DMS153 treated with DMSO at 0.1 percent for 48 hours (cell line): ENCODE results near the gene CGB3.

Experiments used
- DNase-seq: peaks from one replicate; lab custom pipeline; 2025; ENCODE audit not compliant: unreplicated experiment; lab: John Stamatoyannopoulos, UW

CGB3 gene

DNA sequence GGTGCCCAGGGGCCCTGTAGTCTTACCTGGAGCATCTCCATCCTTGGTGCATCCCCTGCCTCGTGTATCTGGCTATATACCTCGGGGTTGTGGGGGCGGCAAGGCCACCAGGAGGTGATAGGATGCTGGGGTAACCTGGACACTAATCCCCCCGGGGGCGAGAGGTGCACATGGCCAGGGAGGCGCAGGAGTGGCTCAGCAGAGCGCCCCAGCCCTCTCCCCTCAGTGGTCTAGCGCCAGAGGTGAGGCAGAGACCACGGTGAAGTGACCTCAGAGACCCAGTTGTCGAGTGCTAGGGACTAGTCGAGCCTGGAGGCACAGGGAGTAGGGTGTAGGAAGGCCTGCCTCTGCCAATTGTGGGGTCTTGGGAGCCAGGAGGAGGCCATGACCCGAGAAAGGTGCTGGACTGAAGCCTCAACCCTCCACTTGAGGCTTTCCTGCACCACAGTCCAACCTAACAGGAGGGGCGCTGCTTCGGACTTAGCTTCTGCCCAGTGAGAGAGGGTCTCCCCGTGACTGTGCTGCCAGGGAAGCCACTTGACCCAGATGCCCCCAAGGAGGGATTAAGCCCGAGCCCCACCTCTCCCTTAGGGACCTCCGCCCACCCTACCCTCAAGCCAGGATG is 7.0 kb downstream of the CGB3 start, which contains the start of gene LHB:
Gene LHB, minus strand, starts transcription at position 51 of the 625 bp plus-strand sequence. Its CDS starts 10 bp downstream, at position 41.
- DNase-seq, result no peak

DNA sequence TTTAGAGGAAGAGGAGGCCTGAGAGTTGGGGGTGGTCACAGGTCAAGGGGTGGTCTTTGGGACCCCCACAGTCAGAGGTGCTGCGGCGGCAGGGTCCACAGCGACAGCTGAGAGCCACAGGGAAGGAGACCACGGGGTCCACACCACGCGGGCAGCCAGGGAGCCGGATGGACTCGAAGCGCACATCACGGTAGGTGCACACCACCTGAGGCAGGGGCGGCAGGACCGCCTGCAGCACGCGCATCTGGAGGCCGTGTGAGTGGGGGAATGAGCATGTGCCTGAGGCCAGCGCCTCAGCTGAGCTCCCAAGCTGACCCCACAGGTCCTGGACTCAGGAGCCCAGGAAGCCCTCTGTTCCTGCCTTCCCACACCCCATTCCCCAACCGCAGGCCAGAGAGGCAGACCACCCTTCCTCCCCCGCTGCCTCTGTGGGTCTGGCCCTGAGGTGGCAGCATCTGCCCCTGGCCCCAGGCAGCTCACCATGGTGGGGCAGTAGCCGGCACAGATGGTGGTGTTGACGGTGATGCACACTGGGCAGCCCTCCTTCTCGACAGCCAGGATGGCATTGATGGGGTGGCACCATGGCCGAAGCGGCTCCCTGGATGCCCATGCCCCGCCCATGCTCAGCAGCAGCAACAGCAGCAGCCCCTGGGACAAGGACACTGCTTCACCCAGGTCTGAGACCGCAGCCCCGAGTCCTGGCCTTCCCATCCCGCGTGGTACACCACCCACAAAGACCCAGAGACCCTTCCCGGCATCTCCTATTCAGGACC is 7.9 kb downstream of the CGB3 start:
- DNase-seq, result no peak

DNA sequence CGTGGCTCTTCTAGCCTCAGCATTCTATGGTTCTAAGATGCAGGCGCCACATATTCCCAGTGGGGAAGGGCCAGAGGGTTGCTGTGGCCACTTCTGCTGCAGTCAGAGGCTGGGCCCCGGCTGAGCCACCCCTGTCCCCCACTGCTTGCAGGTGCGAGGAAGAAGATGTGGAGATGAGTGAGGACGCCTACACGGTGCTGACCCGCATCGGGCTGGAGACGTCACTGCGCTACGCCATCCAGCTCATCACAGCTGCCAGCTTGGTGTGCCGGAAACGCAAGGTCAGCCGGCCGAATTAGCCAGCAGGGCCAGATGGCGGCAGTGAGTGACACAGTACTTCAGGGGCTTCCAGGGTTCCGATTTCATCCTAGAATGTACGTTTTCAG is 9.3 kb downstream of the CGB3 start:
- no peak for DNase-seq

DNA sequence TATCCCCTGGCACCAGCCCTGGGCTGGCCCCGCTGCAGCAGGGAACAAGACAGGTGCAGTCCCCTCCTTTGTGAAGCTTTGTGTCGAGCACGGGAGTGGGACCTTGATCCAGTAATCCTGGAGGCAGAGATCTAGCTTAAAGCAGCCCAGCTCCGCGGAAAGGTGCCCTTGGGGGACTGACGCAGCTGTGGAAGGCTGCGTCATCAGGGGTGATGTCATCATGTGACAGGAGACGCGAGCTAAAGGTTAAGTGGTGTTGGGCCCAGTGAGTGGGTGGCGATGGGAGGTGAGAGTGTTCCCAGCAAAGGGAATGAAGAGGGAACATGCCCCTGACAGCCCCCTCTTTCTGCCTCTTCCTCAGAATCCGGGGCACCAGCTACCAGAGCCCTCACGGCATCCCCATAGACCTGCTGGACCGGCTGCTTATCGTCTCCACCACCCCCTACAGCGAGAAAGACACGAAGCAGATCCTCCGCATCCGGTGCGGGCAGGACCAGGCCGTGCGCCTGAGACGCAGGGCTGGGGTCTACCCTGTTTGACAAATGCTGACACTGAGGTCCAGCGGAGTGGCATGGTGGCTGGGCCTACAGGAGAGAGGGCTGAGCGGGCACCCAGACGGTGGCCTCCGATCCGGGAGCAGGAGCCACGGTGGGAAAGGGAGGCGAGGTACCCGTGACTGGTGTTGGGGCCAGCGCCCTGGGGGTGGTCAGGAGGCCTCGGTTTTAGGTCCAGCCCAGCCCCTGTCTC is 9.8 kb downstream of the CGB3 start:
- DNase-seq, result no peak

DNA sequence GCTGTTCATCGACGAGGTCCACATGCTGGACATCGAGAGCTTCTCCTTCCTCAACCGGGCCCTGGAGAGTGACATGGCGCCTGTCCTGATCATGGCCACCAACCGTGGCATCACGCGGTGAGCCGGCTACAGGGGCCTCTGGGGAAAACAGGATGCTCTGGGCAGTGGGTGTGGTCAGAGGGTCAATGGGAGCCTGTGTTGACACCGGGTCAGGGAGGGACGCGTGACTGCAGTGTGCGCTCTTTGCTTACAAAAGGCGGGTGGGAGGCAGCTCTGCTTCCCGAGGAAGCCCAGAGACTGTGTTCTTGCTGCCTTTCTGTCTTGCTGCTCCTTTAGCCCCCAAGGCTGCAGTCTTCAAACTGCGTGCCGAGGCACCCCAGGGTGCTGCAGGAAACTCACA is 12.9 kb downstream of the CGB3 start:
- no peak for DNase-seq

DNA sequence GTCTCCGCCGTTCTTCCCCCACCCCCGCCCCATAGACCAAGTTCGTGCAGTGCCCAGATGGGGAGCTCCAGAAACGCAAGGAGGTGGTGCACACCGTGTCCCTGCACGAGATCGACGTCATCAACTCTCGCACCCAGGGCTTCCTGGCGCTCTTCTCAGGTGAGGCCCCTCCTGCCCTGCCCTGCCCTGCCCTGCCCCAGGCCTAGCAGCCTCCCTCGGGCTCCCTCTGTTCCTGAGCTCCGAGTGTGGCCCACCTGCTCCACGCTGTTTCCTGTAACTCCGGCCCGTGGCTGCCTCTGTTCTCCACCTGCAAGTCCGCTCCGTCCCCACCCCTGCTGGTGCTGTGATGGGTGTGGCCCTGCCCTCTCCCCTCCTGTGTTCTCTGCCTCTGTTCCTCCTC is 13.7 kb downstream of the CGB3 start:
- no peak for DNase-seq

DNA sequence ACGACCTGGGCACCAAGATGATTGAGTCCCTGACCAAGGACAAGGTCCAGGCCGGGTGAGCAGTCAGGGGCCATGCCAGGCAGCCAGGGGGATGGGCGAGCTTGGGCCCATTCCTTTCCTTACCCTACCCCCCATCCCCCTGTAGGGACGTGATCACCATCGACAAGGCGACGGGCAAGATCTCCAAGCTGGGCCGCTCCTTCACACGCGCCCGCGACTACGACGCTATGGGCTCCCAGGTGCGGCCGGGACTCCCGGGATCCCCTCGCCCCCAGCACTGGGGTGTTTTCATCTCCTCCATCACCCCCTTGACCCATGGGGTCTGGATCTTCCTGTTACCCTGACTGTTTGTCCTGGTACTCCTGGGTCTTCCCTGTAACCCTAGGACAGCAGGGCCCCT is 14.3 kb downstream of the CGB3 start:
- DNase-seq, result no peak

DNA sequence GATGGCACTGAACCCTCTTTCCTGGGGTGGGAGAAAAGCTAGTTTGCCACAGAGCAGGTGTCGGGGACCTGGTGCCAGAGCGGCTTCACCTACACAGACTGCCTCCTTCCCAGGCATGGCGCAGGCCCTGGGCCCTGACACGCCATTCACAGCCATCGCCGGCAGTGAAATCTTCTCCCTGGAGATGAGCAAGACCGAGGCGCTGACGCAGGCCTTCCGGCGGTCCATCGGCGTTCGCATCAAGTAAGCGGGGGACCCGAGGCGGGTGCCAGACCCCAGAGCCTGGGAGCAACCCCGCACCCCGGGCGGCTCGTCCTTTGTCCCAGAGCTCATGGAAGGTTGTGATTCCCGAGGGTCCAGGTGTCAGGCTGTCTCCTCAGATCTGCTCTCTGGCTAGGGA is 17.2 kb downstream of the CGB3 start:
- no peak for DNase-seq

DNA sequence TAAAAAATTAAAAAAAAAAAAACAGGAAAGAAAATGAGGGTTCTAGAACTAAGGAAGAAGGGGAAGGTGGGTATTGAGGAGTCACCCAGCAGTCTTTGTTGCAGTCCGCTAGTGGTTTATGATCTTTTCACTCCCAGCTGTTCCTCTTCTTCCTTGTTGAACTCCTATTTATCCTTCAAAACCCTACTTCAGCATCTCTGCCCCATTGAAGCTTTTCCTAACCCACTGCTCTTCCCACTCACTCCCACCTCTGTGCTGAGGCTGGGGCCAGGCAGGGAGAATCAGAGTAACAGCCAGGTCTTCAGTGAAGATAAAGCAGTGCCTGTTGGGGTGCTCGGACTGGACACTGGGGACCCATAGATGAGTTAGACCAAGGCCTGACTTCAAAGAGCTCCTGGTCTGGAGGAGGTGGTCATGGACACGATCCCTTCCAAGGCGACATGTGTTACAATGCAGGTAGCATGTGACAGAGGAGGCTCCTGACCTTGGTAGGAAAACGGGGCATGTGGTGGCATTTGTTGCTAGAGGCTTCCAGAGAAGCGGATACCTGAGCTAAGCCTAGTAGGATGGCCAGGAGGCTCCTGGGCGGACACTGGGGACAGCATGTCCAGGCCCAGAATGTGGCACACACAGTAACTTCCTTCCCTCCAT is 19.0 kb downstream of the CGB3 start:
- no peak for DNase-seq

DNA sequence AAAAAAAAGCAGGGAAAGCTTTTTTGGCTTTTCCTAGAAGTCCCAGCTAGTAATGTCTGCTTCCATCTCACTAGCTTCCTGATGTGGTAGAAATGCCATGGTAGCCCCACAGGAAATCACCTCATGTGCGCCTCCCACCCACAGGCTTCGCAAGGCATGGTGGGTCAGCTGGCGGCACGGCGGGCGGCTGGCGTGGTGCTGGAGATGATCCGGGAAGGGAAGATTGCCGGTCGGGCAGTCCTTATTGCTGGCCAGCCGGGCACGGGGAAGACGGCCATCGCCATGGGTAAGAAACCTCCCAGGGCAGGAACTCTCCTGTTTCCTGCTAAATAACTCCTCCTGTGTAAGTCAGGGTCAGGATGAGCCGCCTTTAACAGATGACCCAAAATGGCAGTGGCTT is 20.0 kb downstream of the CGB3 start:
- no peak for DNase-seq

DNA sequence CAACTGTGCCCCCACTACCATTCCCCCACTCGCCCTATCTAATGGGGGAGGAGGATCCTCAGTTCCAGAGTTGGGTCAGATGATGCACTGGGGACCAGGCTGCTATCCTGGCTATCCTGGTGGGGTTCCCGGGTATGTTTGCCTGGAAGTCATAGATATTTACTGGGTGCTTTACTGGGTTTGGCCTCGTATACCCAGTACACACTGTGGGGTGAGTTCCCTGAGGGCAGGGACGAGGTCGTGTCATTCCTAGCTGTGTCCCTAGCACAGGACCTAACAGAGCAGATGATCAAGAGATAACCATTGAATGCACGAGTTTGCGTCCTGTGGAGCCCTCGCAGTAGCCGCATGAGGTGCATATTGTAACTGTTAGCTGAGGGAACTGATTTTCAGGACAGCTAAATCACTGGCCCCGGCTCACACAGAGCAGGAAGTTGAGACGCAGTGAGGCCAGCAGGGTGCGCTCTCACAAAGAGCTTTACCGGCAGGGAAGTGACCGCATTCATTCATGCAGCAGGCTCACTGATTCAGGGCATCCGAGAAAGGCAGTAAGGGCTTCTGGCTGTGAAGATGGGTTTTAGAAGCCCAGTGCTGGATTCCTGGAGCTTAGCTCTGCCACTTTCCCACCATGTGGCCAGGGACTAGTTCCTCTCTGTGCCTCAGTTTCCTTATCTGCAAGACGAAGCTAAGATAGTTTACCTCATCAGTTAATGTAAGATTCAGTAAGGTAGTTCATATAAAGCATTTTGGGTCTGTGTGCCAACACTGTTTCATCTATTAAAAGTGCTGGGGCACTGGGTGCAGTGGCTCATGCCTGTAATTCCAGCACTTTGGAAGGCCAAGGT is 24.4 kb downstream of the CGB3 start:
- DNase-seq, result no peak

DNA sequence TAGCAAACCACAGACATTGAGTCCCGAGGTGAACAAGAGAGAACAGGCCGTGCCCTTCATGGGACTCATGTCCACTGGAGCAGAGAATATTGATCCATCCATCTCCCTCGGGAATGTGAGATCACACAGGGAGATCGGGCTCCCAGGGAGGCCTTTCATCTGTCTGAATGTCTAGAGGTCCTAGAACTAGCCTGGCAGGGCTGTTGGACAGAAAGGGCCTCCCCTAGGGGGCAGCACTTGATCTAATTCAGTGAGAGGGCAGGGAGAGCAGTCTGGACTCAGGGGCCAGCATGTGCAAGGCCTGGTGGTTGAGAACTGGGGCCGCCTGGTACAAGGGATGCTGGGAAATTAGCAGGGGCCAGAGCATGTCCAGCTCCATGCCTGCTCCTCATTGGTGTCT is 26.2 kb downstream of the CGB3 start:
- DNase-seq, result no peak

DNA sequence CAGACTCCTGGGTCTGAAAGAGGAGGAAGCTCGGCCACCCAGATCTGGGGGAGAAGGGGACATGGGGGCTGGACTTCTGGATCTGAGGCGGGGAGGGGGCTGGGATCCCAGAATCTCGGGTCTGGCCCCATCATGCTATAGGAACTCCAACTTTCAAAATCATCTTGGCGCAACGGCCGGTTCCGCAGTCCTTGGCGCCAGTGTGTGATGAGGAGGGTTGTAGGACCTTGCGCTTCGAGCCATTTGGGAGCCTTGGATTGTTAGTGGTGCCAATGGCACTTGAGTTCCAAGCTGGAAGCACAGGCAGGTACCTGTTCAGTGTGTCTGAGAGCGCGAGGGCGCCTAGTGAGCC is 30.1 kb downstream of the CGB3 start:
- no peak for DNase-seq

DNA sequence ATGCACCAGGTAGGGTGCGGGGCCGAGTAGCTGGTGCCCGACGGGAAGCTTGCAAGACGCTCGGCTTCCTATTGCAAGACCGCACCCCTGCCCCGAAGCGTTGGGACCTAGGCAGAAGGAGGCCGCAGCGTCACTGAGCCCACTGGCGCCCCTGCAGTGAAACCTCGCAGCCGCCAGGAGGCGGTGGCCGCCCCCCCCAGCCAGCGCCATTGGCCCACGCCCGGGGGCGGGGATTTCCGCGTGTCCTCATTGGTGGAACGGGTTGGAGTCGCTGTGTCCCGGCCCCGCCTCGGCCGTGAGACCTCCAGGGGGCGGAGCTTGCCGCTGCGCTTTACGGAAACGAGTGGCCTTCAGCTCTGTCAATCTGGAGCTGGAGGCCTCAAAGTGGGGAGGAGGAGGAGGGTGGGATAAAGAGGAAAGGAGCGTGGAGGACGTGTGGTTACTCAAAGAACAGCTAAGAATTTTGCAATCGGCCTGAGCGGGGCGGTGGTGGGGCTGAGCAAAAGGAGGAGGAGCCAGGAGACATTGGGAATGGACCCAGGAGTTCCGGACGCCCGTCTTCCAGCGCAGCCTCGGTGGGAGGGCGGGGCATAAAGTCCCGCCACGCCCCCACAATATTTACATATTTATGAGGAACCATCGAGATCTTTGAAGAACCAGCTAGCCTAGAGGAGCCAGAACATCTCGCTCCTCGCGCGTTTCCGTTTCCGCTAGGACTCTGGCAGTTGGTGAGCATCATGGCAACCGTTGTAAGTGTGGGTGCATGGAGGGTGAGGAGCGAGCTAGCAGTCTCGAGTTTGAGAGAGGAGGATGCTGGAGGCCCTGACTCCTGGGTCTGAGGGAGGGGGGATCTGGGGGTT is 30.7 kb downstream of the CGB3 start, which contains the start of the genes GYS1 and RUVBL2:
Gene GYS1, minus strand, starts transcription at position 135 of the 860 bp plus-strand sequence. CDS start 197 bp downstream, outside the sequence.
Gene RUVBL2, plus strand, starts transcription at position 713 of the 860 bp plus-strand sequence. Its CDS starts 25 bp downstream, at position 738.
- peak; percentile 97 for DNase-seq

DNA sequence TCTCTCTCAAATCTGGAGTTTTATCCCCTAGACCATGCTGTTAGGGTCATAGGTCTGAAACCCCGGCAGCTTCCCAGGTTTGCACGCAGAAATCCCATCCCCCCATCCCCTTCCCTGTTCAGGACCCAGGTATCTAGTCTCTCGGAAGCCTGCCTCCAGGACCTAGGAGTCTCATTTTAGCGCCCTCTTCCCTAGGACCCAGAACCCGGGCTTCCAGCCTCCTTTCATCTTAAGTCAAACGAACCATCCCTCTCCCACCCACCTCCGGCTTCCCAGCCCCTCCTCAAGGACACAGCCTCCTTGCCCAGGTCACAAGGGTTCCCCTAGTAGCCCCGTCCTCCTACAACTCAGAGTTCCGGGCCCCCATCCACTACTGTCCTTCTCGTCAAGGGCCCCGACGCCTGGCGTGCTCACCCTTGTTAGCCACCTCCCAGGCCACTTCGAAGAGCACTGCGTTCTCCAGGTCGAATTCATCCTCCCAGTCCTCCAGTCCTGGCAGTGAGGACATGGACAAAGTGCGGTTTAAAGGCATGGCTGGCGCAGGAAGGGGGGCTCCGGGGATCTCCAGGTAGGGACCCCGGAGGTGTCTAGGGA is 31.5 kb downstream of the CGB3 start:
- no peak for DNase-seq

DNA sequence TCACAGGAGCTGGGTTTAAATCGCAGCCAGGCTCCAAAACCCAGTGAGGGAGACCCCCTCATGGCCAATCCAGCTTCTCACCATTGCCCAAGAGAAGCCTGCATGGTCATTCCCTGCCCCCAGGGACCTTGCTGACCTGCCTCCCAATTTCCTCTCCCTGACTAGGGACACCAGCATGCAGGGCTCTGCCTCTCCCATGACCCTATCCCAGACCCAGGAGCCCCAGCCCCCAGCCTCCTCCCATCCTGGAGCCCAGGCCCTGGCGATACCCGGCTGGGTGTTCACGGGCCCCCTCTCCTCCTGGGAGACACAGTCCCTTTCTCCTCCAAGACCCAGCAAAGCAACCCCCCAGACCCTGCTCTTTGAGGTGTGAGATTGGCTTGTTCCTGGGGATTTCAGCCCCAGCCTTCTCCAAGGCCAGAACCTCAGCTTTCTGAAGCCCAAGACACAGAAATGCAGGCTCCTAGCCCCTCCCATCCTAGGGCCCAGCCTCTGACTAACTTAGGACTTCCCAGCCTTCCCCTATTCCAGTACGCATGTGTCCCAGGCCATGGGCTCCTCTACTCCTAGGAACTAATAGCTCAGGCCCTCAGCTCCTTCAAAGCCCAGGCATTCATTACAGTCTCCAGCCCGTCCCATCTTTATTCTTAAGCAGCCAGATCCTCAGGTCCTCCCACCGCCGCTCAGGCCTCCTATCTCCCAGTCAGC is 32.1 kb downstream of the CGB3 start:
- DNase-seq, result no peak

DNA sequence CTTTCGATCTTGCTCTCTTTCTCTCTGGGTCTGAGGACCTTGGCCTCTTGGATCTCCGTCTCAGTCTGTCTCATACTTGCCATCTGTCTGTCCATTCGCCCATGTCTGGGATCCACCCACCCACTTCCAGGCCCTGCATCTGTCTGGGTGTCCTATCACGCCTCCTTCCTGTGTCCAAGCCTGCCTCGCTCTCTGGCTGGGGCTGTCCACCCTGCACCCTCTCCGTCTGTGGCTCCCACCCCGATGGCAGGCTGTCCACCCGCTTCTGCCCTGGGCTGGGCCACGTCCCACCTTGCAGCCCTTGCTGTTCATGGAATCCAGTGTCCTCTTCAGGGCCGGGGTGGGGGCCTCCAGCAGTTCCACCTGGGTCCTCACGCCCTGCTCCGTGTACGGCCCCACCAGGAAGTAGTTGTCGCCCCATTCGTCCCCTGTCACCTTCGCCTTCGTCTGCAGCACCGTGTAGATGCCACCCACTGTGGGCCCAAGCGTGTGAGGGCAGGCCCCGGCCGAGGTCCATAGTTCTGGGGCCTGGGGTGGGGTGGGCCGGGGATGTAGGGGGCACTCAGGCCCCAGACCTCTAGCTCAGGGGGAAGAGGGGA is 33.0 kb downstream of the CGB3 start:
- no peak for DNase-seq

DNA sequence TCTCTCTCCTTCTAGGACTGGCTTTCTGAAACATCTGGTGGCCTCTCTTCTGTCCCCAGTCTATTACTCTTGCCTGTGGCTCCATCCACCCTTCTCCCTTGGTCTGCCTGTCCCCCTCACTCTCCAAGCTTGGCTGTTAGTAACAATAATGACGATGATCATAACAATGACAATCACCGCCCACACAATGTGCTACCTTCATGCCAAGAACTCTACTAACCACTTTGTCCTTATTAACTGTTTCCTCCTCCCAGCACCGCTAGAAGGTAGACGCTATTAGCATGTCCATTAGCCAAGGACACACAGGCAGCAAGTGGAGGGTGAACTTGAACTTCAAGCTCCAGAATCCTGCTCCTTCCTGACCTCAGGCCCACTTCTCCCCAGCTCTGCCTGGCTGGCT is 33.7 kb downstream of the CGB3 start:
- no peak for DNase-seq
